22Rv1 (cell line): ENCODE measurements around the gene NMNAT3.

Source experiments
- H3K27ac ChIP-seq: fragments of 450-650 bp; 2 replicates; pipeline ENCODE4 v1.5.1; 2017
- ZFX ChIP-seq: fragments of 450-650 bp; IDR thresholded peaks from 2 replicates; pipeline ENCODE4 v1.6.1; 2017; ENCODE audit warnings: antibody characterized with exemption, borderline replicate concordance
- TF ChIP-seq, protein P1 (sequence below): fragments of 450-650 bp; IDR thresholded peaks from 2 replicates; pipeline ENCODE4 v1.5.1; 2017; ENCODE audit warnings: mild to moderate bottlenecking

NMNAT3 gene

DNA sequence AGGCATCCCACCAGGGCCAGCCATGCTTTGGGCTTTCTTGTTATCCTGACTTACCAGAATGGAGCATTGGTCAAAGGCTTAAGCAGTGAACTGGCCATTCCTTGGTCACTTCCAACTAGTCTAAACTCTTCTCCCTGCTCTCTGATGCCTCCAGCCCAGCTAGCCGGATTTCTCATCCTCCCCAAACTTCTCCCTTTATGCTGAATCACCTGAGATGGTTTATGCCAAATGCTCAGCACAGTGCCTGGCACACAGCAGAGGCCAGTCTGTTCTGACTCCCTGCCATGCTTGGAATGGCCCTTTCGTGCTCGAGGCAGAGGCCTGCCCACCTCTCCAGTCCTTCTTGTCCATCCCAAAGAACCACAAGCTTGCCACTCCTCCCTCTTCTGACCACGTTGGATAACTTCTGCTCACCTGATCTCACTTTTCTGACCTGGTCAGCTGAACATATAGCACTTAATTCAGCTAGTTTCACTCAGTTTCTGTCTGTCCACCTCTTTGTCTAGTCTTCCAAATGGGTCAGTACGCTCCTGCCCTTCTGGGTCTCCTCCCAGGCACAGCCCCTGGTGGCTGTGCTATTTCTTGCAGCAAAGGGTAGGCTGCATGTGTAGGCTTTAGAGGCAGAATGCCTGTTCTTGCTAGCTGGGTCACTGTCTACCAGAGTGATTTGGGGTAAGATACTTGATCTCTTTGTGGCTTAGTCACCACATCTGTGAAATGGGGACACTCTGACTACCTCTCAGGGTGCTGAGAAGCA is 136.1 kb downstream of the NMNAT3 start:
- no peak overlapping the region for H3K27ac ChIP-seq

DNA sequence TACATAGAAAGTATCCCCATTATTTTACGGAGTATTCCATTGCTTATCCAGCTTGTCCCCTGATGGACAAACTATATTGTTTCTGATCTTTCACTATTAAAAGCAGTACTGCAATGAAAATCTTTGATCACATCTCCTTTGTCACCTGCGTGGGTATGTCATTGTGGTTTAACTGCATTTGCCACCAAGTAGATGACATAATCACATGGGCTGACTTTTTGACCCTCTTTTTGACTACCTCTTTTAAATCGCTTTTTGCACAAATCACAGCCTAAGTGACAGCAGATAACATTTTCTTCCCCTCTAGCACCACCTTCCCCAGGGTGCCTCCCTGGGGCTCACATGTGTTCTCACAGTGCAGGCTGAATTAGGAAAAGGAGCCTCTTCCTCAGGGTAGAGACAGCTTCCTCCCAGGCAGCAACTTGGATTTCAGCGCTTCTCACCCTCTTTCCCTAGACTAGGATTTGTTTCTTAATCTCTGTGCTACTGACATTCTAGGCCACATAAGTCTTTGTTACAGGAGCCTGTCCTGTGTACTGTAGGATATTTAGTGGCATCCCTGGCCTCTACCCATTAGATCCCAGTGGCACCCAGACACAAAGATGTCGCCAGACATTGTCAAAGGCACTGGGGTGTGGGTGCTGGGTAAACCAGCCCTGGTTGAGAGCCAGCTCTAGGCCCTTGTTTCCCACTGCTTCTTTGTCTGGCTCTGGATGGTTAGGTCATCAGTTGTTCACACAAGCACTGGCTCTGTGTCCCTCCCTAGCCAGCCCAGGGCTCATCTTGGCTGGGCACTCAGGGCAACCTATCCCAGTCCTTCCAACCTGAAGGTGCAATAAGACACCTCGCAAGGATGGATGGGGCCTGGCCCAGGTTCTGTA is 136.9 kb downstream of the NMNAT3 start:
- TF ChIP-seq ZFX: no peak
- TF ChIP-seq, protein P1, sequence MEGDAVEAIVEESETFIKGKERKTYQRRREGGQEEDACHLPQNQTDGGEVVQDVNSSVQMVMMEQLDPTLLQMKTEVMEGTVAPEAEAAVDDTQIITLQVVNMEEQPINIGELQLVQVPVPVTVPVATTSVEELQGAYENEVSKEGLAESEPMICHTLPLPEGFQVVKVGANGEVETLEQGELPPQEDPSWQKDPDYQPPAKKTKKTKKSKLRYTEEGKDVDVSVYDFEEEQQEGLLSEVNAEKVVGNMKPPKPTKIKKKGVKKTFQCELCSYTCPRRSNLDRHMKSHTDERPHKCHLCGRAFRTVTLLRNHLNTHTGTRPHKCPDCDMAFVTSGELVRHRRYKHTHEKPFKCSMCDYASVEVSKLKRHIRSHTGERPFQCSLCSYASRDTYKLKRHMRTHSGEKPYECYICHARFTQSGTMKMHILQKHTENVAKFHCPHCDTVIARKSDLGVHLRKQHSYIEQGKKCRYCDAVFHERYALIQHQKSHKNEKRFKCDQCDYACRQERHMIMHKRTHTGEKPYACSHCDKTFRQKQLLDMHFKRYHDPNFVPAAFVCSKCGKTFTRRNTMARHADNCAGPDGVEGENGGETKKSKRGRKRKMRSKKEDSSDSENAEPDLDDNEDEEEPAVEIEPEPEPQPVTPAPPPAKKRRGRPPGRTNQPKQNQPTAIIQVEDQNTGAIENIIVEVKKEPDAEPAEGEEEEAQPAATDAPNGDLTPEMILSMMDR: no peak
- no peak overlapping the region for H3K27ac ChIP-seq

More for the DNA sequence above, 136.1 kb downstream of the NMNAT3 start:
- TF ChIP-seq ZFX: no peak
- TF ChIP-seq, protein P1: no peak

DNA sequence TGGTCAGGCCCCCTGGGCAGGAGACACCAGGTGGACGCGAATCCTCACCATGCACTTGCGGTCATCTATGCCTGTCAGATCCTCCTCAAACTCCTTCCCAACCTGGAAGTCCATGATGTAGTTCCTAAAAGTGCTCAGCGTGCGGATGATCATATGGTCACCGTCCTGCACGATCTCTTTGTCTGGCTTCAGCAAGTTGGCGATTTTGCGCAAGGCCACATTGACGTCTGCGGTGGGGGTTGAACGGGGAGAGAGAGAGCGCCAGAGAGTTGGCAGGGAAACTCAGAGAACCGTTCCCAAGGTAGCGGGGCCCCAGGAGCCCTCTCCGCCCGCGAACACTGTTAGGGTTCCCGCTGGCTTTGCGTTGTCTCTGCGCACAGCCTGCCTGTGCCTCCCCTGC is 139.0 kb downstream of the NMNAT3 start:
- TF ChIP-seq, protein P1: no peak
- TF ChIP-seq ZFX: no peak
- H3K27ac ChIP-seq: no peak overlapping the region

DNA sequence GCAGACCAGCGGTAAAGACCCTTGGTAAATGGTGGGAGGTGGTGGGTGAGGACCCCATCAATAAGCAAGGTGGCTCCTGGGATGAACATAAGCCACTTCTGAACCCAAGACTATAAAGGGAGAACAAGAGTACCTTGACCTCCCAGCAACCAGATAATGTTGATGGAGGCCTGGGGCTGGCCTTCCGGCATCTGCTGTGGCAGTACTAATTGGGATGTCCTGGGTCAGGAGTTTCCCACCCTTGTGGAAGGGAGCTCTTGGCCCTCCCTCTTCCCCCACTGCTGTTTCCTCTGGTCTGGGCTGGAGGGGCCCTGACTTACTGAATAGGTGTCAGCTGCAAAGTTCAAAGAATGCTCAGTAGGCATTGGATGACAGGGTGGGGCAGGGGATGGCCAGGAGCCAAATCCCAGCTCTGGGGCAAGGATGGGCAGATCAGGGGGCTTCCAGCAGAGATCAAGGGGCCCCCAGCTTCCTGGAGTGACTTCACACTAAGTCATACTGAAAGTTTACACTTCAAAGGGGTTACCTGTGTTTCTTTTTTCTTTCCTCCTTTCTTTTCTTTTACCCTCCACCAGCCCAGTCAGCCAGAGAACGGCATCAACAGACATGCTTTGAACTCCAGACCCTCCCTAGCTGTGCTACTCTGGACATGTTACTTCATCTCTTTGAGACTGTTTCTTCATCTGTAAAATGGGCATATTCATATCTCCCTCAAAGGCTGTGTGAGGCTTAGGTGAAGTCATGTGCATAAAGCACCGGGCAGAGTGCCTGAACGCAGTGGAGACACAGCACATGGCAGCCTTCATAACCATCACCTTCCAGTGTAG is 139.8 kb downstream of the NMNAT3 start:
- TF ChIP-seq, protein P1: no peak
- TF ChIP-seq ZFX: no peak
- no peak overlapping the region for H3K27ac ChIP-seq

DNA sequence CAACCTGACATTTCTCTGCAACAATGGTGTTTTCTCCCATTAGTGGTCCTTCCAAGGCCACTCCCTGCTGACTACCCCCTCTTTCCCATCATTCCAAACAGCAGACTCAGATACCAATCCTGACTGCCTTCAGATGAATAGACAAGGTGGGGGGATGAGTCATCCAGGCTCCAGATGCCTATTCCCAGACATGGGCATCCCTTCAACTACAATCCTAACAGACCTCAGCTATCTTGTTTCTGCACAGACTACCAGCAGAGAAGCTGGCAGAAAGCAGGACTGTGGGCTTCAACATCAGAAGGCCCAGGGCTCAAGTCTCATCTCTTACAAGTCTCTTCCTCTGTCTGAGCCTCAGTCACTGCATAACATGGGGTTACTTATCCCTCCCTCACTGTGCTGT is 140.4 kb downstream of the NMNAT3 start:
- H3K27ac ChIP-seq: no peak overlapping the region

DNA sequence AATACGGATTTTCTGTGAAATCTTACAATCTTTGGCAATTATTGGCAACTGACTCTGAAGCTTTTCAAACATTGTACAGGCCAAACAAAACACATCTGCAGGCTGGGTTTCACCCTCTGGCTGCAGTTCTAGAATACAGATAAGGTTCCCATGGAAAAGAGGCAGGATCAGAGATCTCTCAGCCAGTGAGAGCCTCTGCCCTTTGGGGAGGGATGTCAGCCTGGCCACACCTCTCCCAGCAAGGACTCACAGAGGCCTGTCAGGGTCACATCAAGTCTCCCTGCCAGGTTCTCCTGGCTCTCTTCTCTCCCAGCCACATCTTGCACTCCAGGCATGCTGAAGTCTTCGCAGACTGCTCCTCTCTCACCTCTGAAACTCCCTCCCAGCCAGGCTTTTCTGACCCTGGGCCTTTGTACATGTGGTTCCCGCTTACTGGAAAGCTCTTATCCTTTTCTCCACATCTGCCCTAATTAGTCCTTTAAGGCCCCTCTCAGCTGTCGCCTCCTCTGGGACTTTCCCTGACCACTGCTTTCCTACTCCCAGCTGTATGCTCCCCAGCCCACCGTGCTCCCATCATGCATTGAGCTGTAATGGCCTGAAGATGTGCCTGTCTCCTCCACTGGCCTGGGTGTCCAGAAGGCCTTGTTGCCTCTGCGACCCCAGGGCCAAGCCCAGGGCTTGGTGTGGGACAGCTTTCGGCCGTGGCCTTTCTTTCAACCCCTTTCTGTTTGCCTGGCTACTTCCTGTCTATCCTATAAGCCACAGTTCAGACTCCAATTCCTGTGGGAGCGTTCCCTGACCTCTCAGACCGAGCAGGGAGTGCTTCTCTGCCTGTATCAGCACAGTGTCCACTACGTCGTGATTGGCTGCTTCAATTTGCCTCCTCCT is 142.5 kb downstream of the NMNAT3 start:
- no peak overlapping the region for H3K27ac ChIP-seq
- TF ChIP-seq, protein P1: no peak
- no peak for TF ChIP-seq ZFX

More for the DNA sequence above, 140.4 kb downstream of the NMNAT3 start:
- no peak for TF ChIP-seq ZFX
- TF ChIP-seq, protein P1: no peak
